B cell (primary cell): ENCODE data around the gene FNDC10. TPM values are rescaled to one million over a fixed set of nuclear protein-coding genes. Genes with fewer than 3 reads are reported as not detected.

Experiments
- ATAC-seq: fragments of 200-7000 bp; cut with Tn5 transposase; one replicate; pipeline ENCODE4 v1.10.0; 2021; ENCODE audit warnings: low read depth, mild to moderate bottlenecking, moderate number of reproducible peaks, moderate library complexity
- CTCF ChIA-PET: fragments of 350-600 bp; sonication (Branson Sonifier 250); formaldehyde crosslinking; loops from one replicate; lab custom pipeline; 2021; ENCODE audit warnings: antibody characterized with exemption, inconsistent platforms; lab: Charles Lee
- POLR2A ChIA-PET: fragments of 350-600 bp; sonication (Branson Sonifier 250); formaldehyde crosslinking; loops from one replicate; lab custom pipeline; 2021; ENCODE audit warnings: antibody characterized with exemption; lab: Charles Lee
- DNase-seq: peaks from one replicate; pipeline ENCODE4 v3.0.0; 2013
- H2AFZ ChIP-seq: 2 replicates; pipeline ENCODE4 v1.6.1; 2012; ENCODE audit warnings: mild to moderate bottlenecking, low read depth, low read length; ENCODE audit not compliant: insufficient read depth, poor library complexity, severe bottlenecking
- H3K27ac ChIP-seq, 2 donors: 1 replicate in 1 of 2; 2 replicates in 1 of 2; pipeline ENCODE4 v1.5.1; 2012 to 2013; ENCODE audit warnings: low read length in 2 of 2, mild to moderate bottlenecking in 2 of 2, moderate library complexity in 1 of 2
- H3K27me3 ChIP-seq, 4 experiments: fragments of 200-600 bp in 1 of 4; sonication (generic) in 1 of 4; replicated peaks in 1 of 4; 1 replicate in 2 of 4; 2 replicates in 2 of 4; pipeline versions ENCODE4 v1.6.1 to v1.7.0; 2013 to 2016; ENCODE audit warnings: low read length in 3 of 4, mild to moderate bottlenecking in 2 of 4, mixed read lengths in 1 of 4, moderate library complexity in 1 of 4; ENCODE audit not compliant: insufficient read depth in 4 of 4, control insufficient read depth in 3 of 4; ENCODE audit errors: control extremely low read depth in 1 of 4
- H3K36me3 ChIP-seq, 2 experiments: replicated peaks in 1 of 2; 1 replicate in 1 of 2; 2 replicates in 1 of 2; pipeline versions ENCODE4 v1.6.1 to v1.7.1; 2013; ENCODE audit warnings: low read length in 1 of 2; ENCODE audit not compliant: insufficient read depth in 2 of 2, control insufficient read depth in 1 of 2; ENCODE audit errors: control extremely low read depth in 1 of 2, extremely low read depth in 1 of 2
- H3K4me1 ChIP-seq, 2 donors: fragments of 200-600 bp in 1 of 2; sonication (generic) in 1 of 2; 1 replicate in 1 of 2; 2 replicates in 1 of 2; pipeline versions ENCODE4 v1.5.1 to v1.6.1; 2013 to 2017; ENCODE audit warnings: low read length in 2 of 2; ENCODE audit not compliant: control insufficient read depth in 2 of 2, insufficient read depth in 2 of 2
- H3K4me2 ChIP-seq: replicated peaks from 2 replicates; pipeline ENCODE3; 2012; ENCODE audit warnings: mild to moderate bottlenecking, low read depth, low read length; ENCODE audit not compliant: poor library complexity, severe bottlenecking
- H3K4me3 ChIP-seq, 5 experiments: fragments of 200-600 bp in 1 of 5; sonication (generic) in 1 of 5; 1 replicate in 3 of 5; 2 replicates in 2 of 5; pipeline versions ENCODE4 v1.5.1 to v1.7.0; 2011 to 2016; ENCODE audit warnings: low read length in 4 of 5, mild to moderate bottlenecking in 4 of 5, low read depth in 2 of 5, control low read depth in 1 of 5, moderate library complexity in 1 of 5; ENCODE audit not compliant: insufficient read depth in 1 of 5; ENCODE audit errors: control extremely low read depth in 1 of 5, extremely low read depth in 1 of 5
- H3K79me2 ChIP-seq: fragments of 200-600 bp; sonication (generic); one replicate; pipeline ENCODE4 v1.6.0; 2016; ENCODE audit warnings: low read length; ENCODE audit not compliant: control insufficient read depth, insufficient read depth
- H3K9ac ChIP-seq: fragments of 200-600 bp; sonication (generic); 2 replicates; pipeline ENCODE4 v1.6.1; 2017; ENCODE audit warnings: mild to moderate bottlenecking, low read length, moderate library complexity
- H3K9me3 ChIP-seq, 3 donors: one replicate each; pipeline versions ENCODE4 v1.6.1 to v1.7.1; 2013; ENCODE audit warnings: low read length in 2 of 3; ENCODE audit not compliant: control insufficient read depth in 2 of 3, insufficient read depth in 1 of 3; ENCODE audit errors: control extremely low read depth in 1 of 3
- H4K20me1 ChIP-seq: 2 replicates; pipeline ENCODE4 v1.6.0; 2012; ENCODE audit warnings: mild to moderate bottlenecking, low read length; ENCODE audit not compliant: insufficient read depth, control insufficient read depth, poor library complexity, severe bottlenecking
- H3K27ac Mint-ChIP-seq: one replicate; pipeline ENCODE4 v1.8.0; 2021; ENCODE audit warnings: mixed read lengths
- H3K27me3 Mint-ChIP-seq: one replicate; pipeline ENCODE4 v1.8.0; 2021; ENCODE audit warnings: mixed read lengths
- H3K4me1 Mint-ChIP-seq: one replicate; pipeline ENCODE4 v1.8.0; 2021; ENCODE audit warnings: mixed read lengths
- H3K4me3 Mint-ChIP-seq: one replicate; pipeline ENCODE4 v1.8.0; 2021; ENCODE audit warnings: mixed read lengths
- H3K9me3 Mint-ChIP-seq: one replicate; pipeline ENCODE4 v1.8.0; 2022; ENCODE audit warnings: mixed read lengths; ENCODE audit not compliant: insufficient read depth
- EZH2 ChIP-seq: IDR thresholded peaks from 2 replicates; pipeline ENCODE4 v1.6.1; 2012; ENCODE audit warnings: borderline replicate concordance, low read depth, mild to moderate bottlenecking, moderate library complexity, low read length; ENCODE audit not compliant: insufficient read depth, poor library complexity, severe bottlenecking
- WGBS: methylation state at CpG from one replicate; pipeline ENCODE4 v1.1.5; 2013; ENCODE audit warnings: missing lambda C conversion rate; ENCODE audit not compliant: insufficient coverage; 5-methylcytosine and 5-hydroxymethylcytosine counted together
- intact Hi-C: fragments of 100-400 bp; cut with micrococcal nuclease; formaldehyde crosslinking; loops from one replicate; pipeline ENCODE4 v1.10.0; 2022
- polyA plus RNA-seq: library from polyadenylated mRNA; depleted of rRNA; stranded (reverse); fragments of >200 nt; gene quantifications from 2 replicates; pipeline ENCODE4 v1.2.3, GENCODE V29; 2012
- total RNA-seq, 2 donors: library from RNA; stranded (reverse); fragments of 120-200 nt in 1 of 2; gene quantifications; 1 replicate in 1 of 2; 2 replicates in 1 of 2; pipeline versions ENCODE4 v1.2.3 to v1.2.4, GENCODE V29; 2013 to 2022
- TF ChIP-seq, protein P1 (sequence below): fragments of 200-600 bp; IDR thresholded peaks from one replicate; pipeline ENCODE4 v1.8.0; 2022; ENCODE audit warnings: antibody characterized with exemption, mild to moderate bottlenecking

FNDC10 gene
- total and polyA plus RNA-seq, 2 donors (not counting 1 experiment from before 2014, with no cell fraction given) = 1.4 TPM

- peaks cover 0 to under 1% of the 10 kb centered on the region in 2 donors for H3K4me1 ChIP-seq
- H3K79me2 ChIP-seq = peaks cover 71% of the 10 kb centered on the region
- H3K27ac ChIP-seq = no peak overlapping the region
- no peaks in the 10 kb centered on the region for H3K27me3 ChIP-seq
- ATAC-seq (no peak), DNase-seq (no peak)
- H3K9me3 Mint-ChIP-seq = no peaks in the 10 kb centered on the region
- POLR2A ChIA-PET = no interaction called here
- 95% methylated on average over 13 of the region's 15 CpGs for WGBS
- CTCF ChIA-PET = no interaction called here
- H2AFZ ChIP-seq = no peak overlapping the region
- intact Hi-C loops = no loop called here
- peaks cover 17% of the 10 kb centered on the region for H3K4me1 Mint-ChIP-seq
- H3K9me3 ChIP-seq = no peaks in the 10 kb centered on the region
- no peak for TF ChIP-seq EZH2
- TF ChIP-seq, protein P1, sequence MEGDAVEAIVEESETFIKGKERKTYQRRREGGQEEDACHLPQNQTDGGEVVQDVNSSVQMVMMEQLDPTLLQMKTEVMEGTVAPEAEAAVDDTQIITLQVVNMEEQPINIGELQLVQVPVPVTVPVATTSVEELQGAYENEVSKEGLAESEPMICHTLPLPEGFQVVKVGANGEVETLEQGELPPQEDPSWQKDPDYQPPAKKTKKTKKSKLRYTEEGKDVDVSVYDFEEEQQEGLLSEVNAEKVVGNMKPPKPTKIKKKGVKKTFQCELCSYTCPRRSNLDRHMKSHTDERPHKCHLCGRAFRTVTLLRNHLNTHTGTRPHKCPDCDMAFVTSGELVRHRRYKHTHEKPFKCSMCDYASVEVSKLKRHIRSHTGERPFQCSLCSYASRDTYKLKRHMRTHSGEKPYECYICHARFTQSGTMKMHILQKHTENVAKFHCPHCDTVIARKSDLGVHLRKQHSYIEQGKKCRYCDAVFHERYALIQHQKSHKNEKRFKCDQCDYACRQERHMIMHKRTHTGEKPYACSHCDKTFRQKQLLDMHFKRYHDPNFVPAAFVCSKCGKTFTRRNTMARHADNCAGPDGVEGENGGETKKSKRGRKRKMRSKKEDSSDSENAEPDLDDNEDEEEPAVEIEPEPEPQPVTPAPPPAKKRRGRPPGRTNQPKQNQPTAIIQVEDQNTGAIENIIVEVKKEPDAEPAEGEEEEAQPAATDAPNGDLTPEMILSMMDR = no peak
- peak overlapping the region; percentile 37 for H3K27ac Mint-ChIP-seq
- H4K20me1 ChIP-seq = peaks cover 71% of the 10 kb centered on the region
- peaks cover 0 to 44% of the 10 kb centered on the region in 2 experiments for H3K36me3 ChIP-seq
- H3K27me3 Mint-ChIP-seq = no peaks in the 10 kb centered on the region
- H3K4me3 ChIP-seq = no peak overlapping the region
- no peak overlapping the region for H3K4me3 Mint-ChIP-seq
- no peak overlapping the region for H3K4me2 ChIP-seq
- no peak overlapping the region for H3K9ac ChIP-seq
Measured at GRCh38 chr1:1561801-1562470, 38.0 kb downstream of the FNDC10 start.

- H4K20me1 ChIP-seq = peaks cover 56% of the 10 kb centered on the region
- intact Hi-C loops = no loop called here
- Mint-ChIP-seq H3K4me3 (no peak overlapping the region), H3K4me1 (peaks cover 14% of the 10 kb centered on the region), H3K27me3 (no peaks in the 10 kb centered on the region), H3K9me3 (no peaks in the 10 kb centered on the region), H3K27ac (no peak overlapping the region)
- H3K9ac ChIP-seq = no peak overlapping the region
- no peak overlapping the region for H3K4me2 ChIP-seq
- TF ChIP-seq, protein P1 = no peak
- TF ChIP-seq EZH2 = no peak
- no peak overlapping the region for H3K4me3 ChIP-seq
- WGBS = 94% methylated on average over 7 of the region's 9 CpGs
- no peak for ATAC-seq
- peaks cover 0 to 32% of the 10 kb centered on the region in 2 experiments for H3K36me3 ChIP-seq
- H2AFZ ChIP-seq = no peak overlapping the region
- H3K4me1 ChIP-seq = no peaks in the 10 kb centered on the region
- H3K79me2 ChIP-seq = peaks cover 54% of the 10 kb centered on the region
- no peaks in the 10 kb centered on the region for H3K27me3 ChIP-seq
- H3K9me3 ChIP-seq = no peaks in the 10 kb centered on the region
- ChIA-PET POLR2A (no interaction called here), CTCF (no interaction called here)
- H3K27ac ChIP-seq = no peak overlapping the region
- no peak for DNase-seq
Measured at GRCh38 chr1:1560178-1560577, 39.8 kb downstream of the FNDC10 start.
